K562 (cell line): Measurements from ENCODE around the gene PHF24. TPM values are rescaled to one million over a fixed set of nuclear protein-coding genes. Genes with fewer than 3 reads are reported as not detected.

Experiments used
- ATAC-seq: fragments of 200-7000 bp; cut with Tn5 transposase; 3 replicates; pipeline ENCODE4 v1.9.1; 2020; ENCODE audit warnings: moderate library complexity
- BruUV-seq: library from RNA; stranded (reverse); fragments of 400-500 nt; replicated peaks from 2 replicates; lab custom pipeline; 2021; lab: Mats Ljungman, UMichigan
- CTCF ChIA-PET: fragments of 300-600 bp; formaldehyde crosslinking; extraction: SDS; loops from one replicate; lab custom pipeline; 2021; ENCODE audit warnings: low intra/inter-chr PET ratio; lab: Yijun Ruan, JAX
- POLR2A ChIA-PET: fragments of 300-600, 350-650 bp; sonication (Branson Sonifier 250); formaldehyde crosslinking; extraction: SDS; loops from one replicate; lab custom pipeline; 2021; ENCODE audit warnings: antibody characterized with exemption, inconsistent platforms; lab: Yijun Ruan, JAX
- DNase-seq, 4 experiments: peaks; one replicate each; pipeline versions ENCODE4 v3.0.0 to v3.0.0-alpha.2; 2011 to 2018; ENCODE audit warnings: low spot score in 3 of 4, mixed read lengths in 3 of 4; ENCODE audit errors: extremely low read depth in 1 of 4
- FAIRE-seq: peaks from 2 replicates; lab custom pipeline; 2011; peaks lifted over from hg19 to GRCh38; lab: Jason Lieb, UNC
- H2AFZ ChIP-seq: 2 replicates; pipeline ENCODE4 v1.6.0; 2011; ENCODE audit warnings: low read depth, low read length, control low read depth, inconsistent platforms
- H3K27ac ChIP-seq: fragments of 200-600 bp; 3 replicates; pipeline ENCODE4 v1.8.0; 2011; ENCODE audit warnings: low read depth, mild to moderate bottlenecking, control low read depth, inconsistent platforms, low read length, moderate library complexity, mixed read lengths; ENCODE audit errors: extremely low read depth
- H3K27me3 ChIP-seq, 2 experiments: fragments of 300-600 bp in 1 of 2; 2 replicates in 1 of 2; 3 replicates in 1 of 2; pipeline versions ENCODE4 v1.6.0 to v1.8.0; 2011; ENCODE audit warnings: inconsistent platforms in 2 of 2, low read length in 2 of 2, mild to moderate bottlenecking in 1 of 2, mixed read lengths in 1 of 2, moderate library complexity in 1 of 2; ENCODE audit not compliant: control insufficient read depth in 2 of 2, insufficient read depth in 2 of 2
- H3K36me3 ChIP-seq: fragments of 300-600 bp; 3 replicates; pipeline ENCODE4 v1.8.0; 2011; ENCODE audit warnings: mild to moderate bottlenecking, low read length, inconsistent platforms; ENCODE audit not compliant: control insufficient read depth, insufficient read depth
- H3K4me1 ChIP-seq, 2 experiments: fragments of 200-600 bp in 1 of 2; replicated peaks in 1 of 2; 2 replicates in 1 of 2; 3 replicates in 1 of 2; pipeline versions ENCODE4 v1.5.1 to v1.8.0; 2011; ENCODE audit warnings: inconsistent platforms in 2 of 2, low read length in 2 of 2, mild to moderate bottlenecking in 1 of 2, mixed read lengths in 1 of 2, moderate library complexity in 1 of 2; ENCODE audit not compliant: control insufficient read depth in 2 of 2, insufficient read depth in 2 of 2
- H3K4me2 ChIP-seq: 2 replicates; pipeline ENCODE4 v1.6.1; 2011; ENCODE audit warnings: low read length, control low read depth, inconsistent platforms, mixed read lengths; ENCODE audit not compliant: insufficient read depth
- H3K4me3 ChIP-seq: fragments of 200-600 bp; sonication (generic), shearing (Covaris generic); 2 replicates; pipeline ENCODE4 v1.5.1; 2016; ENCODE audit warnings: control low read depth, inconsistent platforms
- H3K79me2 ChIP-seq: fragments of 200-600 bp; 3 replicates; pipeline ENCODE4 v1.8.0; 2011; ENCODE audit warnings: low read length, inconsistent platforms; ENCODE audit not compliant: control insufficient read depth, insufficient read depth
- H3K9ac ChIP-seq, 2 experiments: 2 replicates each; pipeline versions ENCODE4 v1.6.0 to v1.6.1; 2011; ENCODE audit warnings: low read depth in 2 of 2, low read length in 2 of 2, control low read depth in 1 of 2, inconsistent platforms in 1 of 2, mild to moderate bottlenecking in 1 of 2, mixed read lengths in 1 of 2; ENCODE audit not compliant: insufficient read depth in 1 of 2
- H3K9me1 ChIP-seq: one replicate; pipeline ENCODE4 v1.6.0; 2011; ENCODE audit warnings: inconsistent platforms, mild to moderate bottlenecking, low read length, moderate library complexity; ENCODE audit not compliant: control insufficient read depth, insufficient read depth
- H3K9me3 ChIP-seq: replicated peaks from 2 replicates; pipeline ENCODE4 v1.5.1; 2011; ENCODE audit warnings: low read depth, low read length, inconsistent platforms; ENCODE audit not compliant: control insufficient read depth, insufficient read depth
- H4K20me1 ChIP-seq: replicated peaks from 2 replicates; pipeline ENCODE4 v1.6.1; 2011; ENCODE audit warnings: low read length, inconsistent platforms, mixed read lengths; ENCODE audit not compliant: control insufficient read depth, insufficient read depth
- BRCA1 ChIP-seq, 2 experiments: fragments of 450-650 bp in 1 of 2; sonication (generic) in 1 of 2; formaldehyde crosslinking in 1 of 2; IDR thresholded peaks; 2 replicates each; pipeline versions ENCODE4 v1.5.0 to v1.6.1; 2017 to 2020; ENCODE audit warnings: mild to moderate bottlenecking in 1 of 2, missing genetic modification reagents in 1 of 2
- CHD1 ChIP-seq: fragments of 200-600 bp; sonication (generic); IDR thresholded peaks from one replicate; pipeline ENCODE4 v1.6.1; 2012; ENCODE audit warnings: mild to moderate bottlenecking, moderate library complexity, low read length, inconsistent platforms
- ETV6 ChIP-seq, 3 experiments: fragments of 150-350 bp in 1 of 3; sonication (generic) in 1 of 3; formaldehyde crosslinking in 1 of 3; IDR thresholded peaks; 2 replicates each; pipeline versions ENCODE4 v1.6.1 to v1.8.0; 2014 to 2022; ENCODE audit warnings: borderline replicate concordance in 2 of 3, low read depth in 2 of 3, antibody characterized with exemption in 1 of 3, low read length in 1 of 3, mild to moderate bottlenecking in 1 of 3, missing genetic modification reagents in 1 of 3
- EZH2 ChIP-seq: IDR thresholded peaks from 2 replicates; pipeline ENCODE4 v1.6.1; 2012; ENCODE audit warnings: low read depth, mild to moderate bottlenecking, inconsistent platforms, low read length, borderline replicate concordance
- FOXJ2 ChIP-seq: fragments of 200-800 bp; sonication (Bioruptor generic); IDR thresholded peaks from 2 replicates; pipeline ENCODE4 v1.6.1; 2016; ENCODE audit warnings: missing genetic modification characterization, missing compliant biosample characterization
- HCFC1 ChIP-seq: IDR thresholded peaks from 2 replicates; pipeline ENCODE4 v1.6.1; 2012; ENCODE audit warnings: low read depth, low read length, improper control_type of control experiment
- HDAC6 ChIP-seq: IDR thresholded peaks from 2 replicates; pipeline ENCODE4 v1.6.1; 2012; ENCODE audit warnings: low read depth, mild to moderate bottlenecking, control low read depth, inconsistent platforms, low read length, moderate library complexity
- HOXB6 ChIP-seq: fragments of 250-450 bp; sonication (Bioruptor Pico); IDR thresholded peaks from 2 replicates; pipeline ENCODE4 v1.5.1; 2022; ENCODE audit warnings: mild to moderate bottlenecking, borderline replicate concordance
- KDM2B ChIP-seq: fragments of 250-450 bp; sonication (Bioruptor Pico); IDR thresholded peaks from 2 replicates; pipeline ENCODE4 v1.8.0; 2021; ENCODE audit warnings: mild to moderate bottlenecking, moderate library complexity
- MCM2 ChIP-seq: fragments of 450-650 bp; IDR thresholded peaks from 2 replicates; pipeline ENCODE4 v1.6.1; 2017; ENCODE audit warnings: low read depth, mild to moderate bottlenecking
- MED1 ChIP-seq: sonication (generic); formaldehyde crosslinking; IDR thresholded peaks from 2 replicates; pipeline ENCODE4 v1.8.1; 2023; ENCODE audit warnings: missing genetic modification reagents, borderline replicate concordance
- MEIS2 ChIP-seq: fragments of 450-650 bp; IDR thresholded peaks from 2 replicates; pipeline ENCODE4 v1.6.1; 2014; ENCODE audit warnings: mild to moderate bottlenecking; ENCODE audit not compliant: partially characterized antibody
- MYC ChIP-seq, 2 experiments: fragments of 250-450 bp in 1 of 2; sonication (Bioruptor Pico) in 1 of 2; IDR thresholded peaks; 2 replicates each; pipeline versions ENCODE4 v1.5.1 to v1.6.1; 2012 to 2021; ENCODE audit warnings: low read depth in 2 of 2, borderline replicate concordance in 1 of 2, improper control_type of control experiment in 1 of 2, low read length in 1 of 2, mild to moderate bottlenecking in 1 of 2, moderate library complexity in 1 of 2
- NFIX ChIP-seq: fragments of 250-450 bp; sonication (Bioruptor Pico); IDR thresholded peaks from 2 replicates; pipeline ENCODE4 v1.4.0; 2020; ENCODE audit warnings: low read depth, mild to moderate bottlenecking, moderate library complexity
- SRSF9 ChIP-seq: fragments of 200-400 bp; formaldehyde crosslinking; IDR thresholded peaks from 2 replicates; pipeline ENCODE4 v1.6.1; 2017; ENCODE audit warnings: low read depth, low read length, borderline replicate concordance
- ZBTB49 ChIP-seq: sonication (generic); formaldehyde crosslinking; IDR thresholded peaks from 2 replicates; pipeline ENCODE4 v1.8.0; 2022; ENCODE audit warnings: missing genetic modification reagents, mild to moderate bottlenecking, borderline replicate concordance
- ZNF695 ChIP-seq: fragments of 450-650 bp; formaldehyde crosslinking; IDR thresholded peaks from 2 replicates; pipeline ENCODE4 v1.4.0; 2020; ENCODE audit warnings: mild to moderate bottlenecking, moderate library complexity
- ZNF76 ChIP-seq: fragments of 250-450 bp; sonication (Bioruptor Pico); IDR thresholded peaks from 2 replicates; pipeline ENCODE4 v1.4.0; 2020; ENCODE audit warnings: mild to moderate bottlenecking, moderate library complexity, borderline replicate concordance
- WGBS: fragments of 100-300 bp; shearing (Covaris generic); methylation state at CpG from one replicate; pipeline ENCODE4 v1.1.6; 2016; ENCODE audit warnings: low coverage, mixed read lengths; ENCODE audit not compliant: insufficient coverage; ENCODE audit errors: missing lambda C conversion rate; 5-methylcytosine and 5-hydroxymethylcytosine counted together
- in situ Hi-C: fragments of 300-500 bp; cut with MboI; formaldehyde crosslinking; loops from 4 replicates; pipeline ENCODE4 v1.15.0; 2018; ENCODE audit warnings: inconsistent platforms, mixed read lengths
- intact Hi-C: fragments of 100-400 bp; cut with micrococcal nuclease; formaldehyde crosslinking; loops from 2 replicates; pipeline ENCODE4 v1.14.2; 2022
- polyA plus RNA-seq, 8 experiments: library from polyadenylated mRNA; depleted of rRNA in 4 of 8; stranded (reverse) in 5 of 8; unstranded in 3 of 8; fragments of >200 nt; fragmentation: Nextera tagmentation in 2 of 8; fragmentation: Illumina TruSeq in 1 of 8; extraction: Ambion mirVana in 2 of 8; extraction: Trizol in 1 of 8; gene quantifications; 2 replicates each; pipeline versions ENCODE4 v1.2.1 to v1.2.3, GENCODE V29; 2011 to 2014; ENCODE audit warnings: inconsistent platforms in 1 of 8, missing spikeins in 1 of 8
- total RNA-seq, 7 experiments: library from RNA; depleted of rRNA in 6 of 7; stranded (reverse); fragments of >200 nt in 6 of 7; fragmentation: Illumina TruSeq in 2 of 7; extraction: Trizol in 2 of 7; gene quantifications; 2 replicates each; pipeline versions ENCODE4 v1.2.1 to v1.2.3, GENCODE V29; 2011 to 2021; ENCODE audit warnings: low replicate concordance in 1 of 7
- TF ChIP-seq, protein P1 (sequence below): fragments of 250-450 bp; sonication (Bioruptor Pico); IDR thresholded peaks from 2 replicates; pipeline ENCODE4 v1.4.0; 2020; ENCODE audit warnings: mild to moderate bottlenecking

PHF24 gene
- total and polyA plus RNA-seq, 9 of the 15 experiments (the other 6 are each of a cell fraction or from before 2014, with no cell fraction given): 0.01 TPM; not detected in 7

DNA sequence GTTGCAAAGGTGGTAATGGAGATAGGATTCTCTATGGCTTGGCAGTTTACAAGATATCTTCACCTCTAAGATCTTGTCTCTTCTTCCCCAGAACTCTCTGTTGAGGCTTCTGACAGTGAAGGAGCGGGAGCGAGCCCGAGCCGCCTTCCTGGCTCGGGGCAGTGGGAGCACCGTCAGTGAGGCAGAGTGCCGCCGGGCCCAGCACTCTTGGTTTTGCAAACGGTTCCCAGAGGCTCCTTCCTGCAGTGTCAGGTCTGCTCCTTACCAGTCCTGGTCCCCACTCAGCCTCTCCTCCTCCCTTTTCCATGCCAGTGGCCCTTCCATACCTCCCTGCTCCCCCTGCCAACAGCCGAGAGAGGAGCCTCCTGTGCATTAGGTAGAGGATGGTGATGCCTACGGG lies 18.9 kb downstream of the PHF24 start:
- Histone ChIP-seq H3K36me3 (no peaks in the 10 kb centered on the region), H4K20me1 (no peaks in the 10 kb centered on the region), H3K4me1 (no peaks in the 10 kb centered on the region), H3K27me3 (peaks cover 8 to 60% of the 10 kb centered on the region in 2 experiments), H3K4me2 (no peak overlapping the region), H3K79me2 (no peaks in the 10 kb centered on the region), H3K9me1 (no peaks in the 10 kb centered on the region), H3K4me3 (no peak overlapping the region), H3K27ac (no peak overlapping the region), H3K9ac (no peak overlapping the region), H3K9me3 (no peaks in the 10 kb centered on the region), H2AFZ (no peak overlapping the region)
- POLR2A ChIA-PET: no interaction called here
- no peak for TF ChIP-seq MYC (IDR thresholded peaks at IDR 0.05; ENCODE audit: low read depth, low read length)
- TF ChIP-seq MYC (CRISPR knock-in tag; IDR thresholded peaks at IDR 0.05; ENCODE audit: borderline replicate concordance, low read depth): no peak
- TF ChIP-seq CHD1: no peak
- no peak for TF ChIP-seq SRSF9
- no peak for TF ChIP-seq FOXJ2 (tag)
- TF ChIP-seq ZNF695 (CRISPR knock-in tag): no peak
- TF ChIP-seq HCFC1: no peak
- TF ChIP-seq EZH2: no peak
- TF ChIP-seq MED1: no peak
- no peak for TF ChIP-seq ETV6 (IDR thresholded peaks at IDR 0.05; ENCODE audit: borderline replicate concordance in 1 of 2, low read depth in 2 of 2, low read length in 1 of 2)
- no peak for TF ChIP-seq ETV6 (CRISPR knock-in tag; IDR thresholded peaks at IDR 0.05; ENCODE audit: borderline replicate concordance)
- no peak for TF ChIP-seq BRCA1 (IDR thresholded peaks at IDR 0.05)
- TF ChIP-seq BRCA1 (CRISPR knock-in tag; IDR thresholded peaks at IDR 0.05): no peak
- no peak for TF ChIP-seq HOXB6 (CRISPR knock-in tag)
- TF ChIP-seq MCM2: no peak
- no peak for TF ChIP-seq HDAC6
- TF ChIP-seq KDM2B (CRISPR knock-in tag): no peak
- TF ChIP-seq, protein P1, sequence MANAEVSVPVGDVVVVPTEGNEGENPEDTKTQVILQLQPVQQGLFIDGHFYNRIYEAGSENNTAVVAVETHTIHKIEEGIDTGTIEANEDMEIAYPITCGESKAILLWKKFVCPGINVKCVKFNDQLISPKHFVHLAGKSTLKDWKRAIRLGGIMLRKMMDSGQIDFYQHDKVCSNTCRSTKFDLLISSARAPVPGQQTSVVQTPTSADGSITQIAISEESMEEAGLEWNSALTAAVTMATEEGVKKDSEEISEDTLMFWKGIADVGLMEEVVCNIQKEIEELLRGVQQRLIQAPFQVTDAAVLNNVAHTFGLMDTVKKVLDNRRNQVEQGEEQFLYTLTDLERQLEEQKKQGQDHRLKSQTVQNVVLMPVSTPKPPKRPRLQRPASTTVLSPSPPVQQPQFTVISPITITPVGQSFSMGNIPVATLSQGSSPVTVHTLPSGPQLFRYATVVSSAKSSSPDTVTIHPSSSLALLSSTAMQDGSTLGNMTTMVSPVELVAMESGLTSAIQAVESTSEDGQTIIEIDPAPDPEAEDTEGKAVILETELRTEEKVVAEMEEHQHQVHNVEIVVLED (CRISPR knock-in tag): no peak
- no peak for TF ChIP-seq ZBTB49 (CRISPR knock-in tag)
- TF ChIP-seq ZNF76: no peak
- TF ChIP-seq NFIX: no peak
- no peak for TF ChIP-seq MEIS2
- FAIRE-seq: no peak
- in situ Hi-C loops (no loop called here), intact Hi-C loops (no loop called here)
- no peak for DNase-seq
- ATAC-seq: no peak
- BruUV-seq: no TSS peak
- CTCF ChIA-PET: no interaction called here
- 2% methylated on average over 10 of the region's 11 CpGs for WGBS
